HG02973 (cell line): ENCODE data around the gene ZBTB7C.

Experiments
- ATAC-seq: cut with Tn5 transposase; IDR thresholded peaks from one replicate; pipeline ENCODE4 v1.9.1; 2021; ENCODE audit warnings: moderate library complexity; ENCODE audit not compliant: unreplicated experiment

The ZBTB7C gene

DNA sequence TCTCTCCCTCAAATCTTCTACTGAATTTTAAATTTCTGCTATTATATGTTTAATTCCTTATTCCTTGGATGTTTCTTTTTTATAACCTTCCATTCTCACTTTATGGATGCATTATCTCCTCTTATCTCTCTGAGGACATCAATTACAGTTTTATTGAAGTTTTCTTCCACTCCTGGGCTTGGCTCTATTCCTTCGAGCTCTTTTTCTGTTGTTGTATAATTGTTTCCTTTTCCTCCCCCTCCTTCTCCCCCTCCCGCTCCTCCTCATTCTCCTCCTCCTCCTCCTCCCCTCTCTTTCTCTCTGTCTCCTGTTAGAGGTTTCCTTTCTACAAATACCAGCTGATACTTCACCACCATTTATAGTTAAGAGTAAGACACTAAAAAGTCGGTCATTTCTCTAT lies 209.8 kb downstream of the ZBTB7C start:
- ATAC-seq, result no peak

DNA sequence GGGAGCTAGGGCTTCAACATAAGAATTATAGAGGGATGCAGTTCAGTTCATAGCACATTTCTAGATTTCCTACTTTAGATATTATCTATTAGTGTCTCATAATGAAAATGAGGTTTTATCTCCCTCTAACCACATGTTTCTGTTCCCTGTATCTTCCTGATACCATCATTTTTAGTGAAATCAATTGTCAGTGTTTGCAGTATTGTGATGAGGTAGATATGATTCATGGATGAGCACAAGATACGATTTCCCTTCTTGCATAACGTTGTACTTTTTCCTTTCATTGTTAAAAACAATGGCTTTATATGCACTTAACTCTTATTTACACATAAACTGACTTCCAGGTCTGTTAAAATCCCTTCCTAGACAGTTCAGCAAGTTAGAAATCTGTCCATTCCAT lies 211.4 kb downstream of the ZBTB7C start:
- no peak for ATAC-seq

DNA sequence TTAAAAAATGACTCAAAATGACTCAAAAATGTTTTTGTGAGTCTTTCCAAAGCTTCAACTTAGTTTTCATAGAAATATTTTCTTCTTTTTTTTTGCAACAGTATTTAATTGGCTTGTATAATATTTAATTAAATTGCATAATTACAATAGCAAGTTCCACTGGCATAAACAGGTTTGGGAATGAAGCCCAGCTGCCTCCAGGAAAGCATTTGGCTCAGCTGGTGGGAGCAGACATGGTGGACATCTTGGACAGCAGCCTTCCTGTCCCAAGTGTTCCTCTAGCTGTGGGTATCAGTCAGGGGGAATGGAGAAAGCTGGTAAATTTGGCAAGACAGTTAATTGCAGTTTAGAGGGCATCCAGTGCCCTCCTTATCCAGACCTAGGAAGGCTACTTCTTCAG lies 213.4 kb downstream of the ZBTB7C start:
- ATAC-seq, result no peak

DNA sequence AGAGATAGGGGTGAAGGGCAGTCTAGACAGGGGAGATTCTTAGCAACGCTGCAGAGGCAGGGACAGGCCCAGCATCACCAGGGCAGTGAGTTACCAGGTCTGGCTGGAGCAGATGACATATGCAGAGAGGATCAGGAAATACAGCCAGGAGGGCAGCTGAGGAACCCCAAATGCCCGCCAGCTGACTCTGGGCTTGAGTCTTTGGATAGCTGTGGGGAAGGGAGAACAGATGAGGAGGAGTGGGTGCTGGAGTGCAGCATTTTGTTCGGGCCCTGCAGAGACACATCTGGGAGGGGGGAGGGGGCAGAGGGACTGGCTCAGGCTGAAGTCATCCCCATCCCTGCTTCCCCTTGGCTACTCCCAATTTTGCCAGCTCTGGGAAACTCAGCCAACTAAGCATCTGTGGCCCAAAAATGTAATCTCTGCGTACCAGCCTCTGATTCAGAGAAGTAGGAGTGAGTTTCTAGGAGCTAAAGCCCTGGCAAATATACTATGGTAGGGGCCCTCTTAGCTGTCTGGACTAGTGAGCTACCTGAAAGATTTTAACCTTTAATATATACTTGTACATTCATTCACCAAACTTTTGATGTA lies 214.5 kb downstream of the ZBTB7C start:
- ATAC-seq, result no peak

DNA sequence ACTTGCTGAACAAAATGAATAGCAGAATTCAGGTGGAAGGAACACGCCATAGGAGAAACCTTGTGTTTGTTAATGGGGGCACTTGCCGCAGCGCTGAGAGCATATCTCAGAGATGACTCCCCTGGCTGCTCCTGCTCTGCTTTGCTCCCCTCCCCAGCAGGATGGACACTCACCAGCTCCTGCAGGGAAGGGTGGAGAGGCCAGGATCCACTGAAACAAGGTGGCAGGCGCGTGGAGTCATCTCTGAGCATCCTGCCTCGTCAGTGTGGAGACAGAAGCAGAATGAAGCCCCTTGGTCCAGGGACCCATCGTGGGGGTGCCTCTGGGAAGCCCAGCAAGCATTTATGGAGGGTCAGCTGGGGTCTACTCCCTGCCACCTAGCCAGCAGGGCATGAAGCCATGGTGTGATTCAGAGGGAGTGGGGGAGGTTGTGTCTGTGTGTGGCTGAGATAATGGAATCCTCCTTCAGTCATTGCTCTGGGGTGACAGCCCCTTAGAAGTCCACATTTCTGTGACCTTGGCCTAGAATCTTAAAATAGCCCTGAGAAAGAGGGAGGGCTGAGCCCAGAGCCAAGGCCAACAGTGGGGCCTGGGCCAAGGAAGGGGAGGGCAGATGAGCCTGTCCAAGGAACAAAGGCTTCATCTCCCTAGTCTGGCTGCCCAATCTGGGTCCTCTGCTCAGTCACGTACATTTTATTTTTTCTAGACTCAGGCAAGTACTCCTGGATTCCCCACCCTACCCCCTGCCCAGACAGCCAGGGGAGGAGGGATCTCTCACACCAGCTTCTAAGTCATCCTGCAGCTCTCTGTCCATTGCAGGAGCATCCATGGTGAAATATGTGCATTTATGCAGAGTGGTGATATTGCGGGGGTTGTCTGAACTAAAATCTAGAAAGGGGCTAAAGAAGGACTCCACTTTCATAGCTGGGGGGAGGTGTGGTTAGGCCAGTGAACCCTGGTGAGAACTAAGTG lies 215.4 kb downstream of the ZBTB7C start:
- ATAC-seq, result no peak

DNA sequence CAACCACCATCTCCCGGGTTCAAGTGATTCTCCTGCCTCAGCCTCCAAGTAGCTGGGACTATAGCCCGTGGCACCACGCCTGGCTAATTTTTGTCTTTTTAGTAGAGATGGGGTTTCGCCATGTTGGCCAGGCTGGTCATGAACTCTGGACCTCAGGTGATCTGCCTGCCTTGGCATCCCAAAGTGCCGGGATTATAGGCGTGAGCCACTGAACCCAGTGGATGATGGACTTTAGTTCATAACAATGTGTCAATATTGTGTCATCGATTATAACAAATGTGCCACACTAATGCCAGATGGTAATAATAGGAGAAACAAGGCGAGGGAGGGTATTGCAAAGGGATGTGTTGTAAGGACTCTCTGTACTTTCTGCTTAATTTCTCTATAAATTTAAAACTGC lies 216.6 kb downstream of the ZBTB7C start:
- no peak for ATAC-seq

DNA sequence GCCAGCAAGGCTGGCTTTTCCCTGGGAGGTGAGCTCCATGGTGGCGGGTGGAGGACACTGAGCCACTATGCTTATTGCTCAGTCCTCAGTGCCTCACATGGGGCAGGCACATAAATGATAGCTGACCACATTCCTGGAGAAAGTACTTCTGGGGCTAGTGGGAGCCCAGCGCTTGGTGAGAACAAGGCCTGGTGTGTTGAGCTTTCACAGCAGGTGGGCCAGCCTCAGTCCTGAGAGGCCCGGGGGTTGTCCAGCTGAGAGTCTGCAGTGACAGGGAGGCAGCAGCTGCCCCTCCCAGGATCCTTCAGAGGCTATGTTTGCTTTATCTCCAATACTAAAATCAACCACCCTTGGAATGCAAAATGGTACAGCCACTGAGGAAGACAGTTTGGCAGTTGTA lies 217.7 kb downstream of the ZBTB7C start:
- no peak for ATAC-seq

DNA sequence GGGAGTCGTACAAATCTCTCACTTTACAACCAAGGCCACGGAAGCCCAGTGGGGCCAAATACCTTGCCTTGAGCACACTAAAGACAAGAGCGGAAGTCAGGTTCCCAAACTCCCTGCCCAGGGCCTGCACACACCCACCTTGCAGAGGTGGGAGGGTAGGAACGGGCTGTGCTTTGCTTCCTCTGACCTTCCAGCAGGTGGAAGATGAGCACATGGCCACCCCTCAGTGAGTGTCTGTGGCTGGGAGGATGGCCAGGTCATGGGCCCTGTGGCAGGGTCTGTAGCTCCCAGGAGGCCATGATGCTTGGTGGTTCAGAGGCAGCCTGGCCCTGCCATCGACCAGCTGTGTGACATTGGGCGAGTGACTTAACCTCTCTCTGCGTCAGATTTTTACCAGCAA lies 218.2 kb downstream of the ZBTB7C start:
- no peak for ATAC-seq

DNA sequence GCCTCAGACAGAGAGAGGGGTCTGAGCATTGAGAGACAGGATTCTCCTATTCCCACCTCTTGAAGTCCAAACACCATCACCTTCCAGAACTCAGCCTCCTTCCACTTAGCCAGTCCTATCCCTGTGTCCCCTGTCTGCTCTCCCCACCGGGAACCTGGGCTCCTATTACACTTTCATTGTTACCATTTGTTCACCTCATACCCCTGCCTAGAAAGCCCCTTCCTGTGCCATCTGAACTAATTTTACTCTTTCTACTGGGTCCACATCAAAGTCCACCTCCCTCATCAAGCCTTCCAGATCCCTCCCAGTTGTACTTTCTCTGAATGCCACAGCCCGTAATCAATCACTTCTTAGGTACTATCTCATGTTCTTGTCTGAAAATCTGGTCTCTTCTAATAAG lies 220.6 kb downstream of the ZBTB7C start:
- ATAC-seq, result no peak

DNA sequence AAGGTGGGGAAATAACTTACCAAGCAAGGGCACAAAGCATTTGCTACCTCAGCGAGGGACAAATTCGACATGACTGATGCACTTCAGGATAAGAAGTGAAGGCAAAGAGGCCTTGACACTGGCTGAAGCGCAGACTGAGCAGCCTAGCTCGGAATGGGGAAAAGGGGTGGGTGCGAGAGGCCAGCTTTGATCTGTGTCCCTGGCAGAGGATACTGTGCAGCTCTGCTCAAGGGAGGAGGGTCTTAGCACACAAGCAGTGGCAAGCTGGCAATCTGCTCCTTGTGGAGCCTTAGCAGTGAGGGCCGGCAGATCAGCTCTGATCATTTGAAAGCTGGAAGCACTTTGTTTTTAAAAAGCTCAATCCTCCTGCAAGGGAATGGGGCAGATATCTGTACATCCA lies 222.3 kb downstream of the ZBTB7C start:
- no peak for ATAC-seq

DNA sequence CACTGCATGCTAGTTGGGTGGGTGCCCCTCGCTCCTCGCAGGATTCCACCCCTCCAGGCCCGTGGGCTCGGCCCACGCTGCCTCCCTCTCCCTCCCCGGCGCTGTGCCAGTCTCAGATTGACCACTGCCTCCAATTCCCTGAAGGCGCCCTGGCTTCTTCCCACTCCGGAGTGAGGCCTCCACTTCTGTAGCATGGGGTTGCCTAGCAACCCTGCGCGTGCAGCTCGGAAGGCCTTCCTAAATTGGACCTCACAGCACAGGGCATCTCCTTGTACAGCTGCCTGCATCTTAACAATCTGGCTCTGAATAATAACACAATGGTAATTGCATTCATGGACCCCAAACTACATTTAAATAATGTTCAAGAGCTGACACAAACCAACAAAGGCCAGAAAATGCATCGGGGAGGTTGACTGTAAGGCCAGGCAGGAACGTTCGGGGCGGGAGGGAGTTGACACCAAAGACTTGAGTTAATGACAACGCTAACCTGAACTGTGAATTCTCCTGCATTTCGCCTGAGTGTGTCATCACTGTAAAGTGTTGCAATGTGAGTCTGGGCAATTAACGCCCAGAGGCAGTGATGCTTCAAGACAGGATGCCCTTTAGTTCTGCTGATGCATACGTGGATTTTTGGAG lies 222.9 kb downstream of the ZBTB7C start:
- no peak for ATAC-seq

DNA sequence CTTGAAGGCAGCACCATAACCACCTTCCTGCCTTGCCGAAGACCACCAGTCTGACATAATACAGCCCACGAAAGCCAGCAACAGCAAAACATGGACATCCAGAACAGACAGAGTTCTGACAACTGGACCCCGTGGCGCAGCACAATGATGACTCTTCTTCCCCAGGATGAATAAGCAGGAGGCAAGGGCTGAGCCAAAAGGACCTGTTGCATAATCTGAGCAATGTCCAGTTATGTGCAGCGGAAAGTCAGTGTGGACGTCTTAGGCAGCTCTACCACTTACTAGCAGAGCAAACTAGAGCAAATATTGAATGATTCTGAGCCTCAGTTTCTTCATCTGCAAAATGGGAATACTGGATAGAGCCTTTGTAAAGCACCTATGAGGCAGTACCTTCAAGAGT lies 225.1 kb downstream of the ZBTB7C start:
- ATAC-seq, result no peak

DNA sequence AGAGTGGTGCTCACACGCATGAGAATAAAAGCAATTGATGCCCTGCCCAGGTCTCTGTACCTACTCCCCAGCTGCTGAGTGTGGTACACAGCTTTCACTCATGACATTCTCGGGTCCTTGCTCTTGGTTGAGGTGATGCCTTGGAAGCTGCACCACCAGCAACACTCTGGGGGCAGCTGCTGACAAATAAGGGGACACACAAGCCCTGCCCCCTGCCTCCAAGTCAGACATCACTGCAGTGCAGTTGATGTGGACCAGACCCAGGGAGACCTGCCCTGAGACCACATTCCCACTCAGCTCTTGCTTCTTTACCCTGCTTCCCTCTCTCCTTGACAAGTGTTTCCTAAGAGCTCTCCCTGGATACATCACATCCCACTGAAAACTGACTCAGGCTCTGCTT lies 225.6 kb downstream of the ZBTB7C start:
- ATAC-seq, result no peak

DNA sequence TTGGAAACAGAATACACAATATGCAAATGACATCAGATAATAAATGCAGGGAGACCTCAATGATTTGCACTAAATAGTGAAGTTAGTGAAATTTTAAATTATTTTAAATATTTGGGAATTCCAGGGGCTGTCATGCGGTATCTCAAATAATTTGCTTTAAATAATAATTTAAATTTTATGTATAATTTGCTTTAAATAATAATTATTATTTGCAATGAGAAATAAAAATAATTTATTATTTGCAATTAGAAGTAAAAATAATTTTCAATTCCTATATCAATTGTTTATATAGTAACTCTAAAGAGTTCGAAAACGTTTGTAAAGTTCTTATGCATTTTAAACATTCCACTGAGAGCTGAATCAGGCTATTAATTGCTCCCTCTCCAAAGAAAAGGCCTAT lies 226.4 kb downstream of the ZBTB7C start:
- ATAC-seq, result no peak

DNA sequence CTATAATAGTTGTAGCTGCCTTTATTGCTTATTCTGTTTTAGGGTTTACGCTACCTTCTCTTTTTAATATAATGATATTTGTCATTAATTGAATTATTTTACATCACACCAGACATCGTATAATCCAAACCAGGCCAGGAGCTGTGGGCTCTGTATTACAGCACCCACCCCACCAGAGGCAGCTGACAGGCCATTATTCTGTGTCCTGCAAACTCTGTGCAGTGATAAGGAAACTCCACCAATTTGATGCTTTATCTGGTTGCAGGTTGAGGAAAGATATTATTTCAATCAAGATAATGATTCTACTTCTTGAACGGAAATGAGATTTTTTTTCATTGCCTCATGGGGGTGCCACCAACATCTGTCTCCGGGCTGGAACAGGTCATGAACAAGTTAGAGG lies 227.3 kb downstream of the ZBTB7C start:
- no peak for ATAC-seq

DNA sequence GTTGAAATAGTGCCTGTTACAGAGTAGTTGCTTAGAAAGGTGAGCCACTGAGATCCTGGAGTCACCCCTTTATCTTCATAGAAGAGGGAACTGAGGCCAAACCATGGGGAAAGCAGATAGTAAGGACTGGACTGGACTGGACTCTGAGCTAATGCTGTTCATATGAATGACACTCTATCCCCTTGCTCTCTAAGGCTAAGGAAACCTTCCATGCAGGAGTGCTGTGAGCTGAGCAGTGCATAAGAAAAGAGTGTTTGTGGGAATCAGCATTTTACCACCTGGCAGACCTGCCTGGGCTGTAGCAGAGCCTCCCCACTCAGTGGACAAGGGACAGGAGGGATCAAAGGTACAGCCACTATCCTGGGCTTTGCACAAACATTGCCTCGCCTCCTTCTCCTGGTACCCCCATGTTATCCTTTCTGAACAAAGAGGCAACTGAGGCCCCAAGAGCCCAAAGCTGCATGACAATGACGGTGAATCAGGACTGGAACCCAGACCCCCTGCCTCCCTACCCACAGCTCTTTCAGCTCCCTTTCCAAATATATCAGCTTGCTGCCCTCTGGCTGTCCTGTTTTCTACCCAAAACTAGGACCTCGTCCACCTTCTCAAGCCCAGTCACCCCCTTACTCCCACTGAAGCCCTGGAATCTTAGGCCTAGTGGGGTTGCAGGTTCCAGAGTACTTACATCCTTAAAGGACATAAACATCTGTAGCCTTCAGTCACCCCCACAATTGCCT lies 227.9 kb downstream of the ZBTB7C start:
- ATAC-seq, result no peak

DNA sequence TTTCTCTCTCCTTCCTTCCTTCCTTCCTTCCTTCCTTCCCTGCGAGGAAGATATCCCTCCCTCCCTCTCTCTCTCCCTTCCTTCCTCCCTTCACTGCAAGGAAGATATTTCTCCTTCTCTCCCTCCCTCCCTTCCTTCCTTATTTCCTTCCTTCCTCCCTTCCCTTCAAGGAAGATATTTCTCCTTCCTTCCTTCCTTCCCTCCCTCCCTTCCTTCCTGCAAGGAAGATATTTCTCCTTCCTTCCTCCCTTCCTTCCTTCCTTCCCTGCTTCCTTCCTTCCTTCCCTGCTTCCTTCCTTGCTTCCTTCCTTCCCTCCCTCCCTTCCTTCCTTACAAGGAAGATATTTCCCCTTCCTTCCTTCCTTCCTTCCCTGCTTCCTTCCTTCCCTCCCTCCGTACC lies 229.5 kb downstream of the ZBTB7C start:
- ATAC-seq, result no peak

DNA sequence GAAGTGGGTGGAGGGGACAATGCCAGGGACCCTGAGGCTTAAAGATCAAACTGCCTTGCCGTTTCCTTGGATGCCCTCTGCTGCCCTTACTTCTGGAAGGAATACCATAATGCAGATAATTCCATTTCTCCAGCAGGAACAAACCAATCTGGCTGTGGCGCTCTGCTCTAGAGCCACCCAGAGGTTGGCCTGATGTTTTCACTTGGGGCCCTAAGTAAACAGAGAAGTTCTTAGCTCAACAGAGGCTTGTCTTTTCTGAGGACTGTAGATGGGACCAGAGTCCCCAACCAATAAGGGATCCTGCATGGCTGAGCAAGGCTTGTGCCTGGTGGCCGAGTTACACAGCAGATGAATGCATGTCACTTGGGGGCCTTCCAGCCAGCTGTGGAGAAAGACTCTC lies 230.2 kb downstream of the ZBTB7C start:
- ATAC-seq, result no peak

DNA sequence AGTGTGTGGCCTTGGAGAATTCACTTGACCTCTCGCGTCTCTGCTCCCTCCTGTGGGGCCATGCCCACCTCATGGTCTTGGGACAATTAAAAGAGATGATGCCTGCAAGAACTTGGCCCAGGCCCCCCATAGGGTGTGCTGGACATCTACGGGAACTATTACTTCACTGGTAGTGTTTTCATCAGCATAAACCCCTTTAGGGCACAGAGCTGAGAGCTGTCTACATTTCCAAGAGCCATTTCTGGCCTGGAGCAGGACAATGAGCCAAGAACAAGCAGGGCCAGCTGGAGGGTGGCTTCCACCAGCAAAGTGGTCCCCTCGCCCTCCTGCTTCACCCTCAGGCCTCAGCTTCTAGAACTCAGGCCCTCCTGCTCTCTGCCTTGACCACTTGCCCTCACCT lies 232.3 kb downstream of the ZBTB7C start:
- no peak for ATAC-seq

DNA sequence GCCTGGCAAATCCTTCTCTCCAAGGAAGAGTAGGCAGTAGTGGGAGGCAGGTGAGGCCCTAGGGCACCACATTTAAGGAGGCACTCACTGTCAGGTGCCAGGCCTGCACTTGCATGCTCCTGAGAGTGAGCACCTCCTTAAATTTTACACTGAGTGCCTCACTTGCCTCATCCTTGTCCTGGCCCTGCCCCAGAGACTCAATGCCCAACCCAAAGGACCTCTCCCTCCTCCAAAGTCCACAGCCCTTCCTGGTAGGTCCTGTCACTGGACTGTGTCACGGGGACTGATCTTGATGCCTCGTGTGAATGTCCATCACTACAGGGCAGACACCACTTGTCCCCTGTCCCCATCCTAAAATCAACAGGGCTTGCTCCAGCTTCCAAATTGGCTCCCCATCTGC lies 235.6 kb downstream of the ZBTB7C start:
- ATAC-seq, result no peak

DNA sequence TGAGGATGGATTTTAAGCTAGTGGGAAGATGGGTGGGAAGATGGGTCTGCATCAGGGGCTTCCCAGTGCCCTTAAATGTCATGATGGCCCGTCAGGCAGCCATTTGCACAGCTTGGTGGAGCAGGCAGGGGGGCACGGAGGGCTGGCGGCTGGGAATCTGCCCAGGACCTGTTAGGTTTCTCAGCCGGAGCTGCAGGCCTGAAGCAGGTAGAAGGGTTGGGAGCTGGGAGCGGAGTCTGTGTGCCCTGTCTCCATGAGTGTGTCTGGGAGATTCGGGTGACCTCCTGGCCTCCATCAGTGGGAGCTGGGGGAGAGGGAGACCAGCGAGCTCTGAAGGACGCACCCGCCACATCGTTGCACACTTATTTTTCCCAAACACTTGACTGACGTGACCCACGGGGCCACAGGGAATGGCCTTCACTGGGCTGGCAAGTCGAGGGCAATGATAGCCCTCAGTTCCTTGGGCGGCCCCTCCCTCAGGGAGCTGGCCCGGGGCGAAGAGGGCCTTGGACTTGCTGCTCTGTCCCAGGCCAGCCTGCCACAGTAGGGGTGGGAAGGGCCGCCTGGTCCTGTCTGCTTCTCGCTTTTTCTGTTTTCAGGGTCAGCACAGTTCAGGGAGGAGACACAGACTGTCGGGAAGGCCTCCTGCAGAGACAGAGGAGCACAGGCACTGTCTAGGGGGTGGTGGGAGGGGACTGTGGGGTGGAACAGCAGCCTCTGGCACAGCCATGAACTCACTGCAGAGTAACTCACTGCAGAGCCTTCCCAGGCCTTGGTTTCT lies 236.8 kb downstream of the ZBTB7C start:
- no peak for ATAC-seq
